Femur (tissue), 1 donor: ENCODE data around the gene TTC28.
A peak's percentile ranks its signal among the peaks of the same experiment; 100 is the strongest.
"Not testable (repeated sequence)": the region's sequence is repeated elsewhere in the genome, so short reads cannot be mapped to it uniquely, and the experiment has no call there.

ENCODE experiments used
- DNase-seq: peaks from one replicate; pipeline ENCODE4 v3.0.0-alpha.2; 2017

TTC28 gene

DNA sequence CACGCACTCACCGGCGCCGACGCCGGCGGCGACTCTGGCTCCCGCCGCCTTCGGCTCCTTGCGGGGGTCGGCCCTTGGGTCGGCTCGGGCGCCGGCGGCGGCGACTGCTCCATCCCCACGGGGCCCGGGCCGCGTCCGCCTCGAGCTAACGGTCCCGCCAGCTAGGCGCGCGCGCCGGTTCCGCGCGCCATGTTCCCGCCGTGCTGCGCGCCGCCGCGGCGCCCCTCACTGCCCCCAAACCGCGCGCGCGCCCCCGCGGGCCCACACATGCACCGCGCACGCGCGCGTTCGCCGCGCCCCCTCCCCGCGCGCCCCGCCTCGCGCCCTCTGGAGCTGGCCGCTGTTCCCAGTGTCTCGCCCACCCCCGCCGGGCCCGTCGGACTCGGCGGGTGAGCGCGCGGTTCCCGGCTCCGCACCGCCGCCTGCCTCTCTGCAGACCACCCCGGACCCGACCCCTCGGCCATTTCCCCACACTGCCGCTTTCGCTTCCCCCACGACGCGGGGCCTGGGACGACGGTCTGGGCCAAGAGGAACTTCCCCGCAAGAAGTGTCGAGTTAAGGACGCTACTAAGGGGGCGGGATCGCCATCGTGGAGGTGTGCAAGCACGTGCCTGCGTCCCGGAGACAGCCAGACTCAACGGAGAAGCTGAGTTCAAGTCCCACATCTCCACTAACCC, at the start of gene TTC28:
TTC28 (minus strand) TSS at position 230 of the 677 bp plus-strand sequence; CDS start at position 113, 117 bp downstream.
- DNase-seq = peak; percentile 92

DNA sequence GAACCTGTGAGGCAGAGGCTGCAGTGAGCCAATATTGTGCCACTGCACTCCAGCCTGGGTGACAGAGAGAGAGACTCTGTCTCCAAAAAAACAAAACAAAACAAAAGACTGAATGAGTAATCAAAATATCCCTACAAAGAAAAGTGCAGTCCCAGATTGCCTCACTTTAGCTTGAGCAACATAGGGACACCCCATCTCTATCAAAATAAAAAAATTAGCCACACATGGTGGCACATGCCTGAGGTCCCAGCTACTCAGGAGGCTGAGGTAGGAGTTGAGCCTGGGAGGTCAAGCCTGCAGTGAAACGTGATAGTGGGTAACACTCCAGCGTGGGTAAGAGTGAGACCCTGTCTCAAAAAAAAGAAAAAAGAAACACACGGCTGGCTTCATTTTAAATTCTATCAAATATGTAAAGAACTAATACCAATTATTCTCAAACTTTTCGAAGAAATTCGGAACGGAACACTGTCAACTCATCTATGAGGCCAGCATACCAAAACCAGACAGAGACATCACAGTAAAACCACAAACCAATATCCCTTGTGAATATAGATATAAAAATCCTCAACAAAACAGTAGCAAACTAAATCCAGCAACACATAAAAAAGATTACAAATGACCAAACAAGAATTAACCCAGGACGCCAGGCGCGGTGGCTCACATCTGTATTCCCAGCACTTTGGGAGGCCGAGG, 49.1 kb upstream of the TTC28 start:
- DNase-seq = no peak

- no peak for DNase-seq
These were observed 48.4 kb upstream of the TTC28 start for GRCh38 chr22:28728002-28728401.

GRCh38 chr22:28718044-28718443, 38.4 kb upstream of the TTC28 start:
- no peak for DNase-seq

- DNase-seq = no peak
These were observed 37.0 kb upstream of the TTC28 start for GRCh38 chr22:28716686-28717085.

DNA sequence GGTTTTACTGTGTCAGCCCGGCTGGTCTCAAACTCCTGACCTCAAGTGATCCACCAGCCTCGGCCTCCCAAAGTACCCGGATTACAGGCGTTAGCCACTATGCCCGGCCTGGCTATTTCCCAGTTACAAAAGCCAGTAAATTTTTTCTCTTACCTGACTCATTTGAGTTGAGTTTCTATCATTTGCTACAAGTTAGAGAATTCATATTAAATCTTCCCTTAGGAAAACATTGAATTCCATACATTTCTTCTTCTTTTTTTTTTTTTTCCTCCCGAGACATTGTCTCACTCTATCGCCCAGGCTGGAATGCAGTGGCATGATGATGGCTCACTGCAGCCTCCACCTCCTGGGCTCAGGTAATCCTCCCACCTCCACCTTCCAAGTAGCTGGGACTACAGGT, 36.0 kb upstream of the TTC28 start:
- no peak for DNase-seq

- DNase-seq = no peak
These were observed 34.5 kb upstream of the TTC28 start for GRCh38 chr22:28714043-28714628.

GRCh38 chr22:28711820-28712777, 32.5 kb upstream of the TTC28 start:
- DNase-seq = no peak

- no peak for DNase-seq
These were observed 31.7 kb upstream of the TTC28 start for GRCh38 chr22:28711341-28711740.

- DNase-seq = no peak
These were observed 31.0 kb upstream of the TTC28 start for GRCh38 chr22:28710576-28711191.

DNA sequence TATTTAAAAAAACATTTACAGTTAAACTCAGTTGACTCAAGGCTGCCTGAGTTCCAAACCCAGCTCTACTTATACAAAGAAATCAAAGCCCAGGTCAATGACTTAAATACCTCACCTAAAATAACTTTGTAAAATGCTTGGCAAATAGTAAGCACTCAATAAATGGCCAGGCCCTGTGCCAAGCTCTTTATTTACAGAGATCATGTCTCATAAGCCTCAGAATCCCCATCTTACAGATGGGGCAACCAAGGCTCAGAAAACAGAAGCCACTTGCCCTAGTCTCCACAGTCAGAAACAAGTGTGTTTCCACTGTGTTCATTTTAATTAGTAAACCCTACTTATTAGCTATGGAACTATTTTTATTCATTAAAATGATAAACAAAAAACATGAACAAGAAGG, 30.5 kb upstream of the TTC28 start:
- DNase-seq = no peak

DNA sequence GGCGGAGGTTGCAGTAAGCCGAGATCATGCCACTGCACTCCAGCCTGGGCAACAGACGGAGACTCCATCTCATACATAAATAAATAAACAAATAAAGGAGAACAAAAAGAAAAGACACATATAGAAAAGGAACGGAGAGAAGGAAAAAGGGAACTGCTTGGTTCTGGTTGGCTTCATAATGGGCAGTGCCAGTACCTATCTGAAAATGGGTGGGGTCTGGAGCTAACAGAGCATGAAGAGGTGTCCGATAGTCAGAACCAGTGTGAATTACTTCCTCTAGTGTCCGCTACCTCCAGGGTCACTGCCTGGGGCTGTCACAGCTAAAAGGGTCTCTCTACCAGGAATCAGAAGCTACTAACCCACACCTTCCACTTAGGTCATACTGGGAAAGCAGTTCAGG, 27.2 kb upstream of the TTC28 start:
- no peak for DNase-seq

- no peak for DNase-seq
These were observed 23.8 kb upstream of the TTC28 start for GRCh38 chr22:28703436-28703835.

- no peak for DNase-seq
These were observed 23.3 kb upstream of the TTC28 start for GRCh38 chr22:28702891-28703290.

GRCh38 chr22:28693041-28693760, 13.6 kb upstream of the TTC28 start:
- DNase-seq = not testable (repeated sequence)

- not testable (repeated sequence) for DNase-seq
These were observed 10.2 kb upstream of the TTC28 start for GRCh38 chr22:28689796-28690195.

DNA sequence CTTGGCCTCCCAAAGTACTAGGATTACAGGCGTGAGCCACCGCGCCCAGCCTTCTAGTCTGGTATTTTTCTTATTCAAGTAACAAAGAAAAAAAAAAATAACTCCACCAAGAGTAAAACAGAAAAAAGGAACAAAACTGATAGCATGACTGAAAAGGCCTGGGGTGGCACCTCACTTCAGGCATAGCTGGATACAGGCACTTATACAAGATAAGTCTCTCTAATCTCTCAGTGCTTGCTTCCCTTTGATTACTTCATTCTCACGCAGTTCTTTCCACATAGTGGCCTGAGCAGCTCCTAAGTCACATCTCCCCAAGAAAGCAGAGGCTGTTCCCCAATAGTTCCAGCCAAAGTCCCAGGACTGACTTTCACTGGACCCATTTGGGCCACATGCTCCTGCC, 3.3 kb upstream of the TTC28 start:
- not testable (repeated sequence) for DNase-seq

DNA sequence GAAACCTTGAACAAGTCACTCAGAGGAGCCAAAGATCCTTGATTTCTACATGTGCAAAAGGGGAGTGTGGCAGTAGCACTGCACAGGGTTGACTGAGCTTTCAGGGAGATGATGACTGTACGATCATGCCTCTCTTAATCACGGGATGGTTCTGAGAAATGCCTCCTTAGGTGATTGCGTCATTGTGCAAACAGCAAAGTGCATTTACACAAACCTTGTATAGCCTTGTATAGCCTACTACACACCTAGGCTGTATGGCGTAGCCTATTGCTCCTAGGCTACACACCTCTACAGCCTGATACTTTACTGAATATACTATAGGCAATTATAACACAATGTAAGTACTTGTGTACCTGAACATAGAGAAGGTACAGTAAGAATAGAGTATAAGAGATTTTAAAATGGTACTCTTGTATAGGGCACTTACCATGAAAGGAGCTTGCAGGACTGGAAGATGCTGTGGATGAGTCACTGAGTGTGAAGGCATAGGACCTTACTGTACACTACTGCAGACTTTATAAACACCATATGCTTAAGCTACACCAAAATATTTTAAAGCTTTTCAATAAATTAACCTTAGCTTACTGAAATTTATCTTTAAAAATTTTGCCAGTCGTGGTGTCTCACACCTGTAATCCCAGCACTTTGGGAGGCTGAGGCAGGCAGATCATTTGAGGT, 1.3 kb upstream of the TTC28 start:
- not testable (repeated sequence) for DNase-seq

DNA sequence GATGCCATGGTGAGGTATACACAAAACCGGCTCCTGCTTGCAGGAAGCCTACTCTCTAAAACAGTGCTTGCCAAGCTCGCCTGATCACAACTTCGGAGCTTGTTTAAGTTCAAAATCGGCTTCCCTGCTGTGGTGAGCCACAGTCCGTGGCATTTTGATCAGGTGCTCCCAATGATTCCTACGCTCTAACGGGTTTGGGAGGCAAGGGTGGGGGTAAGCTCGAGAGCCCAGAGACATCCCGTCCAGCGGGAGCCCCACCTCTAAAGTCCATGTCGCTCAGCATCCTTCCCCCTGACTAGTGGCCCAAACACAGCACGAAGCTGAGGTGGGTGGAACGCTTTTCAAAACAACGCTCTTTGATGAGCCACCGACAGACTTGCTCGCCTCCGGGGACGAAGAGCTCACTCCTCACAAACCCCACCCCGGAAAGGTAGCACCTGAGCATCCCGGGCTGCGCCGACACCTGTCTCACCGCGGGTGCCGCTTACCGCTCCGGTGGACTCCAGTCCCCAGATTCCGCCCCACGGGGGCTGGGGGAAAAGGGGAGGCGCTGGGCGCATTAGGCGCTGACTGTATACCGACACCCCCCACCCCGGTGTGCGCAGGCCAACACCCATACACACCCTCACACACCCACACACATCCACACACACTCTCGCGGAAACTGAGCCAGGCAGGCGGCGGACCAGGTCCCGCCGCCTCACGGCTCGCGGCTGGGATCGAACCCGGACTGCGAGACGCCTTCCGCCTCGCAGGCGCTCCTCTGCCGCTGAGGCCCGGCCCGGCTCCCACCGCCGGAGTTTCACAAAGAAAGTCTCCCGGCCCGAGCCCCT, 646 bp downstream of the TTC28 start:
- DNase-seq = peak; percentile 40

DNA sequence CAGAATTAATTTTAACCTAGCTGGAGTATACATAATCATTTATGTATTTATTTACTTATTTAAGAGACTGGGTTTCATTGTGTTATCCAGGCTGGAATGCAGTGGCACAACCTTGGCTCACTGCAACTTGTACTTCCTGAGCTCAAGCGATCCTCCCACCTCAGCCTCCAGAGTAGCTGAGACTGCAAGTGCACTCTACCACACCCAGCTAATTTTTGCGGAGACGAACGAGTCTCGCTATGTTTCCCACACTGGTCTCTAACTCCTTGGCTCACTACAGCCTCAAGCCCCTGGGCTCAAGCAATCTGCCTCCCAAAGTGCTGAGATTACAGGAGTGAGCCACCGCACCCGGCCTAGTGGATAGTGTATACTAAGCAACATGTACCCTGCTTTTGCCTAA, 1.5 kb downstream of the TTC28 start:
- DNase-seq = not testable (repeated sequence)
